ENCODE results near the gene GUCY1A2. TPM values are rescaled to one million over a fixed set of nuclear protein-coding genes. Genes with fewer than 3 reads are reported as not detected.
"Not testable (repeated sequence)": the region's sequence is repeated elsewhere in the genome, so short reads cannot be mapped to it uniquely, and the experiment has no call there.

Gene GUCY1A2
- total RNA-seq, 1 donor from 2014 or later = 1.3 TPM

- no peak for DNase-seq (ENCODE audit: low spot score)
Measured at GRCh38 chr11:106848526-106848925, 169.8 kb downstream of the GUCY1A2 start.

GRCh38 chr11:106842134-106842533 lies 176.1 kb downstream of the GUCY1A2 start:
- ATAC-seq = no peak

More at GRCh38 chr11:106848526-106848925, 169.8 kb downstream of the GUCY1A2 start:
- ATAC-seq = no peak

GRCh38 chr11:106840947-106841346 lies 177.3 kb downstream of the GUCY1A2 start:
- ATAC-seq = no peak

More at GRCh38 chr11:106842134-106842533, 176.1 kb downstream of the GUCY1A2 start:
- DNase-seq (ENCODE audit: low spot score) = no peak

DNA sequence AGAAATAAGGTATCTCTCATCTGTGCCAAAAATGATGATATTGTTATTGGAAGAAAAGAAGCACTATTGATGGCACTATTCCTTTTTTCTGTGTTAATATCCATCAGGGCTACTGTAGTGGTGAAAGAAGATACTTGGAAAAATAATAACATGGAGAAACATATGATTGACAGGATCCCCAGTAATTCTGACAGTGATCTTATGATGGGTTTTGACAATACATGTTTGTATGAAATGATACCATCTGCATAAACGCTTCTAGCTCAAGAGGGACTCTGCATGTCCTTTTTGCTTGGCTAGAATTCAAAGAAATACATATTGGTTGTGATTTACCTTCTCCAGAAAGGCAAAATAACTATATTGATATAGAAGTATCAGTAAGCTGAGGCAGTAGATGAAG lies 178.1 kb downstream of the GUCY1A2 start:
- no peak for DNase-seq (ENCODE audit: low spot score)
- ATAC-seq = no peak

More at GRCh38 chr11:106840947-106841346, 177.3 kb downstream of the GUCY1A2 start:
- no peak for DNase-seq (ENCODE audit: low spot score)

DNA sequence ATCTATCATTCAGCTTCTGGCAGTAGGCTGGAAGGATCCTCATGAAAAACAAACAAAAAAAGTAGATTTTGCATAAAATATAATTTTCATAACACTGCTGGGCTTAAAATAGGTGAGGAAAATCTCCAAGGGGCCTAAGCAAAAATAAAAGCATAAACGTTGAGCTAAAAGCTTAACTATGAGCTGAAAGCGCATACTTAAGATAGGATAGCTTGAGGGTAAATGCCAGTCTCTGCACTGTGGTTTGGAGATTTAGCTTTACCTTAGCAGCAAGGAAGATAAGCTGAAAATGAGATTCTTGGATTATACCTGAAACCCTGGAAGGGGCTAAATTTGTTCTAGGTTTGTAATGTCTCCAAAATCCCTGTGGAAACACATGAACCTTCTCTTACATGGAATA lies 183.7 kb downstream of the GUCY1A2 start:
- ATAC-seq (no peak), DNase-seq (ENCODE audit: low spot score) (no peak)

GRCh38 chr11:106828976-106829375 lies 189.3 kb downstream of the GUCY1A2 start:
- ATAC-seq (no peak), DNase-seq (ENCODE audit: low spot score) (no peak)

DNA sequence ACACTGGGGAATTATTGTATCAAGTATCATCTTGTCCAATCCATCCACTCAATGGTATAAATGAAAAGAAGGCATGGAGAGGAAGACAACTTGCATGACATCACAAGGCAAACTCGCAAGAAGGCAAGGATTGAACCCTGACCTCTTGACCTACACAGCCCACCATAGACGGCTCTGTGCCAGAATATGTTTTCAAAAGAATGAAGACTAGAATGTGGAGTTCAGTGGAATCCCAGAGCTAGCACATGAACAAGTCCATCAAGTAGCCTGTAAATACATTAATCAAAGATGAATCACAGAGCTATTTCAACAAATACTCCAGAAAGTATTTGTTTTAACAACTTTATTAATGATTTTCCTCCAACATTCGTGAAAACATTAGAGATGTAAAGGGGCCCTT lies 189.7 kb downstream of the GUCY1A2 start:
- ATAC-seq (no peak), DNase-seq (ENCODE audit: low spot score) (no peak)

DNA sequence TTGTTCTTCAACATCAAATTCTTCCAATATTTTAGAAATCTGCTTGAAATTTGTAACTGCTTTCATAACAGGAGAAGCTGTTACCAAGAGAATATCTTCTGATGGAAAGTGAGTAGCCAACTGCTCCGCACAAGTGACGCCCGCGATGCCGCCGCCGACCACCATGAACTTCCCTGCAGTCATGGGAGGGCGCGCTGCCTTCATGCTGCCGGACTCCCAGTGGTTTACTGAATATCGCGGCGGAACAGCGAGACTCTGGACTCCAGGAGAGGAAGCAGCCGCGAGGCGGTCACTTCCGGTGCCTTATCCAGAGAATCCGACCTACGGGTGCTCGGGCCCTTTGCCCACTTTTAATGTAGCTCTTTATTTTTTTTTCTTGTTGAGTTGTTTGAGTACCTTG lies 190.6 kb downstream of the GUCY1A2 start:
- ATAC-seq (no peak), DNase-seq (ENCODE audit: low spot score) (no peak)

DNA sequence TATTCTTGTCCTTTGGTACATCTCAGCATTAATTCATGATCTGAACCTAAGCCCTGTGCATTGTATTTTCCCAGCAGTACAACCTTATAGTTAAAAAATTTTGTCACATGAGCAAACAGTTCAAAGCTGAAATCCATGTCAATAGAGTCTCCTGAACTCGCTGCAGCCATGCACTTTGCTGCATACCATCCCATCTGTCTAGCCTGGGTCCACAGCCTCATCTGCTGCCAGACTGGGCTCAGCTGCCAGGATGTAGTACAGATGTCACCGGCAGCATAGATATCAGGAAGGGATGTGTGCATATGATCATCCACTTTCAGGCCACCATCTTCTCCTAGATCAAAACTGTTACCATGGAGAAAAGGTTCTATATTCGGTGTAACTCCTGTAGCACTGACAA lies 191.7 kb downstream of the GUCY1A2 start:
- not testable (repeated sequence) for DNase-seq (ENCODE audit: low spot score); ATAC-seq

GRCh38 chr11:106821826-106822225 lies 196.4 kb downstream of the GUCY1A2 start:
- DNase-seq (ENCODE audit: low spot score) (no peak), ATAC-seq (no peak)

DNA sequence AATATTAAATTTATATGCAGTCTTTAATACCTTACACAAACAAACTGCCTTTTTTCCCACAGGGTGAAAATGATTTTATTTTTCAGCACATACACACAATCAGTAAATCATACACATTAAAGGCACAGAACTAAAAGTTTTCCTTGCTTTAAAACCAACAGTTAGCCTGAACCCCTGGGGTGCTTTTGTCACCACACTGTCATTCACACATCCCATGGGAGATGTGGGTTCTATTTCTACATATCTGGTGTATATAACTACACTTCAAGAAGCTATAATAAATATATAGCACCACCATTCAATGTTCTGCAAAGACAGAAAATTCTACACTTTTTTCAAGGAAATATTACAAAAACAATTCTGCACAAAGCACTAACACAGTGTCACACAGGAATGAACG lies 197.0 kb downstream of the GUCY1A2 start:
- ATAC-seq = no peak
- DNase-seq (ENCODE audit: low spot score) = no peak

- ATAC-seq (no peak), DNase-seq (ENCODE audit: low spot score) (no peak)
Measured at GRCh38 chr11:106818443-106818842, 199.8 kb downstream of the GUCY1A2 start.

DNA sequence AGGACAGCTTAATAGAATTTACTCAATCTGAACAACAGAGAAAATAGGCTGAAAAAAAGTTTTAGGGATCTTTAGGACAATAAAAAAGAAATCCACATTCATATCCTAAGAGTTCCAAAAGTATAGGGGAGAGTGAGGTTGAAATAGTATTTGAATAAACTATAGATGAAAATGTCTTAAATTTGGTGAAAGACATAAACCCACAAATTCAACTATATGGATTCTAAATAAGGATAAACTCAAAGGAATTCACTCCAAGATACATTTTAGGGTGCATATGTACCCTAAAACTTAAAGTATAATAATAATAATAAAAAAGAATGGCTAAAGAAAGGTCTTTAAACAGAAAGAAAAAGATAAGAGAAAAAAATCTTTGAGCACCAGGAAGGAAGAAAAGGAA lies 203.1 kb downstream of the GUCY1A2 start:
- no peak for DNase-seq (ENCODE audit: low spot score)
- ATAC-seq = no peak

- DNase-seq (ENCODE audit: low spot score) (no peak), ATAC-seq (no peak)
Measured at GRCh38 chr11:106813806-106814205, 204.5 kb downstream of the GUCY1A2 start.

DNA sequence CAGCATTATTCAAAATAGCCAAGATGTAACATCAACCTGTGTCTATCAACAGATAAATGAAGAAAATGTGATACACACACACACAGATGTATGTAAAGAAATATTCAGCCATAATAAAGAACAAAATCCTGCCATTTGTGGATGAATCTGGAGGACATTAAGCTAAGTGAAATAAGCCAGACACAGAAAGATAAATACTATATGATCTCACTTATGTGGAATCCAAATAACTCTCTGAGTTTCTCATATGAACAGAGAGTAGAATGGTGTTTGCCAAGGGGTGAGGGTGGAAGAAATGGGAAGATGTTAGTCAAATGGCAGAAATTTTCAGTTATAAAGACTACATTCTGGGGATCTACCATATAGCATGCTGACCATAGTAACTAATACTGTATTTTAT lies 224.2 kb downstream of the GUCY1A2 start:
- ATAC-seq (no peak), DNase-seq (ENCODE audit: low spot score) (no peak)

DNA sequence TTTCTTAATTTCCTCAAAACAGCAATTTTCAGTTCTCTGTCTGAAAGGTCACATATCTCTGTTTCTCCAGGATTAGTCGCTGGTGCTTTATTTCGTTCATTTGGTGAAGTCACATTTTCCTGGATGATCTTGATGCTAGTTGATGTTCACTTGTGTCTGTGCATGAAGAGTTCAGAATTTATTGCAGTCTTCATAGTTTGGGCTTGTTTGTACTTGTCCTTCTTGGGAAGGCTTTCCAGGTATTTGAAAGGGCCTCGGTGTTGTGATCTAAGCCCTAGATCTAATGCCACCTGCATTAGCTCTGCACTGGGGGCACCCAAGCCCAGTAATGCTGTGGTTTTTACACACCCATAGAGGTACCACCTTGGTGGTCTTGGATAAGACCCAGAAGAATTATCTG lies 228.9 kb downstream of the GUCY1A2 start:
- DNase-seq (ENCODE audit: low spot score) (no peak), ATAC-seq (no peak)

DNA sequence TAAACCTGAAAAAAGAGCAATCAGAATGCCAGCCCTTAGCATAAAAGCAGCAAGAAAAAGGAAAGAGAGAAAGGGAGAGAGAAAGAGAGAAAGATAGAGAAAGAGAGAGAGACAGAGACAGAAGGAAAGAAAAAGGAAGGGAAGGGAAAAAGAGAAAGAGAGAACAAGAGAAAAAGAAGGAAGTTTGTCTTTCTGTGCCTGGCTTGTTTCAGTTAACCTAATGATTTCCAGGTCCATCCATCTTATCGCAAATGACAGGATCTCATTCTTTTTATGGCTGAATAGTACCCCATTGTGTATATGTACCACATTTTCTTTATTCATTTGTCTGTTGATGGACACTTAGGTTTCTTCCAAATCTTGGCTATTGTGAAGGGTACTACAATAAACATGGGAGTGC lies 230.8 kb downstream of the GUCY1A2 start:
- ATAC-seq = no peak
- DNase-seq (ENCODE audit: low spot score) = no peak

- DNase-seq (ENCODE audit: low spot score) (no peak), ATAC-seq (no peak)
Measured at GRCh38 chr11:106785913-106786650, 232.2 kb downstream of the GUCY1A2 start.

GRCh38 chr11:106777302-106777701 lies 241.0 kb downstream of the GUCY1A2 start:
- not testable (repeated sequence) for DNase-seq (ENCODE audit: low spot score); ATAC-seq

GRCh38 chr11:106770489-106771085 lies 247.7 kb downstream of the GUCY1A2 start:
- DNase-seq (ENCODE audit: low spot score) = no peak
- ATAC-seq = no peak

DNA sequence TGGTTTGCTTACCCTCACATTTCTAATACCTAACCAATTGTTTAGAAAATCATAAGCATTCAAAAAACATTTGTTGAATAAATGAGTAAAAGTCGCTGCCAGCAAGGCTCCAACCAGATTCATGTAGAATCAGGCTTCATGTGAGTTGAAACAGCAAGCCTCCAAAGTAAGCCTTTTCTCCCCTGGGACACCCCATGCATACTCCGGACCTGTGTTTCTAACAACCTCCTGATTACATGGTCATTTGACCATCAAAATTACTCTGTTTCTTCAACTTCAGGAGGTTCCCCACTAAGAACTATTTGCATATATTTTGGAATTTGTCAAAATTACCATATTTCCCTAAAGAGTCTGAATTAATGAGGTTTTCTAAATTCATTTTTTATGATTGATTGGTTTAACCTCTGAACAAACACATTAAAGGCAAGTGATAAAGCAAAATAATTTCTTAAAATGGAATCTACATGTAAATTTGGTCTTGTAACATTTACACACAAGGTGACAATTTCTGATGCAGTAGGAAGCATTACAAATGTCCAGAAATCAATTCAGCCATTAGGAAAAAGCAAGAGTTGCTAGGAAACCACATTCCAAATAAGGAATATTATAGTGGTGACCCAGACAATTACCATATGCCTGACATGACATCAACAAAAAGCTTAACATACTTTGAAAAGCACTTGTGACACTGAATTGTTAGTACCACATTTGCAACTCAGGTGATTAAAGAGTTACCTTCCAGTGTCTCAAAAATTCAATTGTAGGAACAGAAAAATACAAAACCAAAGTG lies 252.6 kb downstream of the GUCY1A2 start:
- no peak for ATAC-seq

GRCh38 chr11:106763501-106763900 lies 254.8 kb downstream of the GUCY1A2 start:
- DNase-seq (ENCODE audit: low spot score) = no peak
- ATAC-seq = no peak

More for the DNA sequence above, 252.6 kb downstream of the GUCY1A2 start:
- DNase-seq (ENCODE audit: low spot score) = no peak

Data from left lobe of liver (tissue), 2 donors.